ENCODE data around the gene RAB5A. TPM values are rescaled to one million over a fixed set of nuclear protein-coding genes. Genes with fewer than 3 reads are reported as not detected.

RAB5A gene
- total RNA-seq, 3 donors from 2014 or later: 68.6 to 73.4 (median 69.2) TPM

DNA sequence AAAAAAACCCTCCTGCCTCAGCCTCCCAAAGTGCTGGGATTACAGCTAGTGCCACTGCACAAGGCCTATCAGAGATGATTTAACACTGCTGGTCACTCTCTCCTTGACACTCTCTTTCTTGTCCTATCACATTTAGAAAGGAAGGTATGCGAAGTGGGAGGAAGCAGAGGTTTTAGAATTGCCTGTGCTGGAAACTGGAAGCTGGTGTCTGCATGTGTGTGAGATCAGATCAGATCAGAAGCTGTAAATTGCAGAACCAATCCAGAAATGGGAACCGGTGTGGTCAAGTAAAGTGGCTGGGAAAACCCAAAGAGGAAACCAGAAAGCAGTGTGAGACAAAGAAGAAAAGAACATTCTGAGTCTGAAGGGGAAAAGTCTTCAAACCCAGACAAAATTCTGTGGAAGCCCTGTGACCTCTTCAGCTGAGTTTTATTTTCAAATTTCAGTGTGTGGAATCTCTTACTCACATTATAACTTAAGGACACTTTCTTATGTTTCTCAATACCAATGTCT, 15.7 kb upstream of the RAB5A start:
- Histone ChIP-seq H3K4me3 (no peak overlapping the region), H3K36me3 (ENCODE audit: low read depth) (no peaks in the 10 kb centered on the region), H3K9me3 (no peaks in the 10 kb centered on the region), H3K4me1 (ENCODE audit: low read depth) (no peaks in the 10 kb centered on the region)
- TF ChIP-seq, protein P1, sequence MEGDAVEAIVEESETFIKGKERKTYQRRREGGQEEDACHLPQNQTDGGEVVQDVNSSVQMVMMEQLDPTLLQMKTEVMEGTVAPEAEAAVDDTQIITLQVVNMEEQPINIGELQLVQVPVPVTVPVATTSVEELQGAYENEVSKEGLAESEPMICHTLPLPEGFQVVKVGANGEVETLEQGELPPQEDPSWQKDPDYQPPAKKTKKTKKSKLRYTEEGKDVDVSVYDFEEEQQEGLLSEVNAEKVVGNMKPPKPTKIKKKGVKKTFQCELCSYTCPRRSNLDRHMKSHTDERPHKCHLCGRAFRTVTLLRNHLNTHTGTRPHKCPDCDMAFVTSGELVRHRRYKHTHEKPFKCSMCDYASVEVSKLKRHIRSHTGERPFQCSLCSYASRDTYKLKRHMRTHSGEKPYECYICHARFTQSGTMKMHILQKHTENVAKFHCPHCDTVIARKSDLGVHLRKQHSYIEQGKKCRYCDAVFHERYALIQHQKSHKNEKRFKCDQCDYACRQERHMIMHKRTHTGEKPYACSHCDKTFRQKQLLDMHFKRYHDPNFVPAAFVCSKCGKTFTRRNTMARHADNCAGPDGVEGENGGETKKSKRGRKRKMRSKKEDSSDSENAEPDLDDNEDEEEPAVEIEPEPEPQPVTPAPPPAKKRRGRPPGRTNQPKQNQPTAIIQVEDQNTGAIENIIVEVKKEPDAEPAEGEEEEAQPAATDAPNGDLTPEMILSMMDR (IDR thresholded peaks at IDR 0.05): no peak
- intact Hi-C loops (cut with DNase I, micrococcal nuclease): no loop called here
- ATAC-seq (peak; percentile 56), DNase-seq (peak in 1 of 3 donors; percentile 11)

DNA sequence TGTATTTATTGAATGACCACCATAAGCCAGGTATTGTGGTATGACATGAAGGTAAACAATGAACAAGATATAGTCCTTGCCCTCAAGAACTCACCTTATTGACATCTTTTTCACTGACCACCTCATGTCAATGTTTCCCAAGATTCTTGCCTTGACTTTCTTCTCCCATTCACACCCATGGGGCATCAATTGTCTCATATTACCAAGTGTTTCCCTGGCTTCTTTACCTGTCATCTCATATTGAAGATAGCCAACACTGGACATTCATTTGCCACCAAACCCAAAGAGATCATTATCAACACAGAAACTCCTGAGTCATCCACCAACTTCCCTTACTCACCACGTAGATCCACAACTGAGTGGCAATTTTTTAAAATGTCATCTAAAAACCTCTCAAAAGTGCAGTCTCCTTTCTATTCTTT, 15.1 kb upstream of the RAB5A start:
- ATAC-seq (no peak), DNase-seq (no peak)
- TF ChIP-seq, protein P1 (IDR thresholded peaks at IDR 0.05): no peak
- intact Hi-C loops (cut with DNase I, micrococcal nuclease): no loop called here
- no peaks in the 10 kb centered on the region for H3K36me3 ChIP-seq (ENCODE audit: low read depth)
- H3K9me3 ChIP-seq: no peaks in the 10 kb centered on the region
- no peaks in the 10 kb centered on the region for H3K4me1 ChIP-seq (ENCODE audit: low read depth)
- no peak overlapping the region for H3K4me3 ChIP-seq

DNA sequence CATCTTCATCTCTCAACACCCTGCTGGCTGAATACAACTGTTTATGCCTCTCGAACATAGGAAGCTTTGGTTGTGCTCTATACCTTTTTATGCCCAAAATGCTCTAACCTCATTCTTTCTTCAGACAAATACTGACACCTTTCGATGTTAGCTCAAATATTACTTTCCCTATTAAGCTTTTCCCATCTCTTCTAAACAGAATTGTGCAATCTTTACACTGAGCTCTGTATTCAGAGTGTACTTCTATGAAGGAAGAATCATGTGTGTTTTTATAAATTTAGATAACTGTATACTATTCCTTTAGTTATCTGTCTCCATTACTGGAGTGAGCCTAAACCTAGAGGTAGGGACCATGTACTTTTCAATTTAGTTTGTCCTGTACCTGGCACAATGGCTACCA, 14.5 kb upstream of the RAB5A start:
- TF ChIP-seq, protein P1 (IDR thresholded peaks at IDR 0.05): no peak
- DNase-seq: no peak
- Histone ChIP-seq H3K9me3 (no peaks in the 10 kb centered on the region), H3K36me3 (ENCODE audit: low read depth) (no peaks in the 10 kb centered on the region), H3K4me3 (no peak overlapping the region), H3K4me1 (ENCODE audit: low read depth) (no peaks in the 10 kb centered on the region)
- intact Hi-C loops (cut with DNase I, micrococcal nuclease): no loop called here
- ATAC-seq: no peak

DNA sequence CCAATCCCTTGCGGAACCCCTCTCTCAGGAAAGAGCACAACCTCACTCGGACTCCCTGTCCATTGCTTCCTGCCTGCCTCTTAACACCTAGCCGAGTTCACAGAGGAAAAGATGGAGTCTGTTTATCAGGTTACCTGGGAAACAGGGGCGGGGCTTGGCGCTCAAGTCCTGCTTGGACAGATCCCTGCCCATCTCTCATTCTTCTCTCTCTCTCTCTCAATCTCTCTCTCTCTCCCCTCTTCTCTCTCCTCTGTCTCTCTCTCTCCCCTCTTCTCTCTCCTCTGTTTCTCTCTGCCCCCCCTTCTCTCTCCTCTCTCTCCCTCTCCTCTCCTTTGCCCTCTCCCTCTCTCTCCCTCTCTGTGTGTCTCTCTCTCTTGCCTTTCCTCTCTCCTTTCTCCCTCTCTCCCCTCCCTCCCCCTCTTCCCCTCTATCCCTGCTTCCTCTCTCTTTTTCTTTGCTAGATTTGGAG, 12.8 kb upstream of the RAB5A start, which contains the start of gene EFHB:
TSS of gene EFHB (minus strand) at position 120 of the 469 bp plus-strand sequence. CDS start 199 bp downstream, outside the sequence.
- H3K9me3 ChIP-seq: no peaks in the 10 kb centered on the region
- no peaks in the 10 kb centered on the region for H3K36me3 ChIP-seq (ENCODE audit: low read depth)
- ATAC-seq (peak; percentile 91), DNase-seq (peak; percentile 55 to 83 (median 67))
- no peaks in the 10 kb centered on the region for H3K4me1 ChIP-seq (ENCODE audit: low read depth)
- TF ChIP-seq, protein P1 (IDR thresholded peaks at IDR 0.05): no peak
- no peak within 1 kb of the TSS for H3K4me3 ChIP-seq
- intact Hi-C loops (cut with DNase I, micrococcal nuclease): no loop called here

DNA sequence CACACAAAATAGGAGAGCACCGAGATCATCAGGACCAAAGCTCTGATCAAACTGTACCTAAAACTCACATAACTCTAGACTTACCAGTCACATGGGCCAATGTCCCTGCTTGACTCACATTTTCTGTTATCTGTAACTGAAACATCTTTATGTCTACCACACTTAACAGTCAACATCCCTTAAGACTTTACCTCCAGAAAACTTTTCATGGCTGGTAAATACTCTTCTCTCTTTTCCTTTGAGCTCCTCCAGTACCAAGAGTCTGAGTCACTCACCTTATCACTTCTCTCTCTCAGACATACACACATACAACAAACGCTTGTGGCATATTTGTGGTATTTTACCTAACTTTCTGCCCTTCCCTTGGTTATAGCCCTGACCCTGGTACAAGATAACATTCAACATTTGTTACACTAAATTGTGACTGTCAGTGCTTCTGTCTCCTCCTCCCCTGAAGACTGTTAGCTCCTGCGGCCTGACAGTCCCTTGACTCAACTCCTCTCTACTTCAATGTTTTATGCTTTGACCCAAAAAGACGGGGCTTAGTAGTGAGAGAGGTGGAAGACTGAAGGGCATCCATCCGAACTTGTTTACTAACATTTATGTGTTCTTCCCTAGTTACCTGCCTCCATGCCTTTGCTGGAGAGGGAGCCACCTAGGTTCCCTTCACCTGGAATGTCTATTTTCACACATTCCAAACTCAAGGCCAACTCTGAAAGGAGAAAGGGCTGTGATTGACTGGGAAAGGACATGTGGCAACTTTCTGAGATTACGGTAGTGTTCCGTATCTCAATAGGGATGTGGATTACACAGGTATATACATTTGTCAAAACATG, 9.2 kb upstream of the RAB5A start:
- Histone ChIP-seq H3K36me3 (ENCODE audit: low read depth) (no peaks in the 10 kb centered on the region), H3K4me3 (no peak overlapping the region), H3K9me3 (no peaks in the 10 kb centered on the region), H3K4me1 (ENCODE audit: low read depth) (no peaks in the 10 kb centered on the region)
- ATAC-seq: no peak
- TF ChIP-seq, protein P1 (IDR thresholded peaks at IDR 0.05): no peak
- DNase-seq: no peak
- intact Hi-C loops (cut with DNase I, micrococcal nuclease): no loop called here
